Astrocyte of the cerebellum (primary cell): ENCODE measurements around the gene IGF2BP2.

Experiments
- DNase-seq: peaks from one replicate; pipeline ENCODE4 v3.0.0-alpha.2; 2011; ENCODE audit warnings: low read depth
- H3K4me3 ChIP-seq: 2 replicates; pipeline ENCODE4 v1.5.1; 2011; ENCODE audit warnings: mild to moderate bottlenecking, low read depth, low read length, moderate library complexity
- in situ Hi-C: cut with HindIII; loops from 2 replicates; pipeline ENCODE4 v1.10.0; 2017; ENCODE audit warnings: low sequenced_read_pairs
- TF ChIP-seq, protein P1 (sequence below): IDR thresholded peaks from 2 replicates; pipeline ENCODE4 v1.5.1; 2012; ENCODE audit warnings: low read length, low read depth, moderate library complexity, mild to moderate bottlenecking; ENCODE audit errors: missing control alignments

Gene IGF2BP2

DNA sequence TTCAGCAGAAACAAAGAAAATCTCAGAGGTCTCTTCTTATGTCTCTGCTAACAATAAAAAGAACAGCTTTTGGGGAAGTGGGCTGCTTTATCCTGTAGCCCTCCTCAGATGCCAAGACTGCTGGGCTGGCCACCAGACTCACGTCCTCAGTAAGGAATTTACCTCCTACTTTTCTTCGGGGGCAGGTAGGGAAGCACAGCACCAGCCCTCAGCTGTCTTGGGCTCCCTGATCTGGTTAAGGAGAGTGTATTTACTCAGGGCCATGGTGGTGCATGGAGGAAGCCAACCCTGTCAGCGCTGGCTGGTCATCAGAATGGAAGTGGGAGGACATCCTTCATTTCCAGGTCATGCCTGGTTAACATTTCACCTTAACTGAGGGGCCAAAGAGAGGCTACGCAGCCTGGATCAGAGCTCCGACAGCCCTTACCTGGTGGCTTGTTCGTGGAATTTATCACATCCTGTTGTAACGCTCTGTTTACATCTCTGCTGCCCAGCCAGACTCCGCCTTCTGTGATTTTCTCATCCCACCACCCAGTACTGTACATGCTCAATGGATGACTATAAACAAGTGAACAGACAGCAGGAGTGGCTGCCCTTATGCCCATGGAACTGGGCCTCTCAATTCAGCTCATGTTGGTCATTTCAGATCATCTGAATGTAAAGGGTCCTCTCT, 108.3 kb downstream of the IGF2BP2 start:
- in situ Hi-C loops = no loop called here

DNA sequence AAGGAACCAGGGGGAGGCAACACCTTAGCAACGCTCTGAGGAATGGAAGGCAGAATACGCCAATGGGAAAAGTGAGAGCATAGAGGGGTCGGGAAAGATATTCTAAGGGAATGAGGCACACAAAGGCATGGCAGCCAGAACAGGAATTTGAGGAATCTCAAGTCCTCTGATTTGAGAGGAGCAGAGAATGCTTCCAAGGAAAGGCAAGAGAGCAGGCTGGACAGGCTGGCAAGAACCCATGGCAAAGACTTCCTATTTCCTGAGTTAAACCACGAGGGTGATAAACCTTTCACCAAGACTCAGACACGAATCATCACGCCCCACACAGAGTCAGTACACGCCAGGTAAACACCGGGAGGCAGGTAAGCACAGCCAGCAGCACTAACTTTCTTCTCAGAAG, 109.8 kb downstream of the IGF2BP2 start:
- in situ Hi-C loops = no loop called here
- no peak overlapping the region for H3K4me3 ChIP-seq
- TF ChIP-seq, protein P1, sequence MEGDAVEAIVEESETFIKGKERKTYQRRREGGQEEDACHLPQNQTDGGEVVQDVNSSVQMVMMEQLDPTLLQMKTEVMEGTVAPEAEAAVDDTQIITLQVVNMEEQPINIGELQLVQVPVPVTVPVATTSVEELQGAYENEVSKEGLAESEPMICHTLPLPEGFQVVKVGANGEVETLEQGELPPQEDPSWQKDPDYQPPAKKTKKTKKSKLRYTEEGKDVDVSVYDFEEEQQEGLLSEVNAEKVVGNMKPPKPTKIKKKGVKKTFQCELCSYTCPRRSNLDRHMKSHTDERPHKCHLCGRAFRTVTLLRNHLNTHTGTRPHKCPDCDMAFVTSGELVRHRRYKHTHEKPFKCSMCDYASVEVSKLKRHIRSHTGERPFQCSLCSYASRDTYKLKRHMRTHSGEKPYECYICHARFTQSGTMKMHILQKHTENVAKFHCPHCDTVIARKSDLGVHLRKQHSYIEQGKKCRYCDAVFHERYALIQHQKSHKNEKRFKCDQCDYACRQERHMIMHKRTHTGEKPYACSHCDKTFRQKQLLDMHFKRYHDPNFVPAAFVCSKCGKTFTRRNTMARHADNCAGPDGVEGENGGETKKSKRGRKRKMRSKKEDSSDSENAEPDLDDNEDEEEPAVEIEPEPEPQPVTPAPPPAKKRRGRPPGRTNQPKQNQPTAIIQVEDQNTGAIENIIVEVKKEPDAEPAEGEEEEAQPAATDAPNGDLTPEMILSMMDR = no peak
- no peak for DNase-seq

More for the DNA sequence above, 108.3 kb downstream of the IGF2BP2 start:
- DNase-seq = no peak
- no peak overlapping the region for H3K4me3 ChIP-seq
- TF ChIP-seq, protein P1 = no peak

GRCh38 chr3:185714085-185714484, 110.8 kb downstream of the IGF2BP2 start:
- TF ChIP-seq, protein P1 = no peak
- no peak overlapping the region for H3K4me3 ChIP-seq
- in situ Hi-C loops = no loop called here
- DNase-seq = no peak

DNA sequence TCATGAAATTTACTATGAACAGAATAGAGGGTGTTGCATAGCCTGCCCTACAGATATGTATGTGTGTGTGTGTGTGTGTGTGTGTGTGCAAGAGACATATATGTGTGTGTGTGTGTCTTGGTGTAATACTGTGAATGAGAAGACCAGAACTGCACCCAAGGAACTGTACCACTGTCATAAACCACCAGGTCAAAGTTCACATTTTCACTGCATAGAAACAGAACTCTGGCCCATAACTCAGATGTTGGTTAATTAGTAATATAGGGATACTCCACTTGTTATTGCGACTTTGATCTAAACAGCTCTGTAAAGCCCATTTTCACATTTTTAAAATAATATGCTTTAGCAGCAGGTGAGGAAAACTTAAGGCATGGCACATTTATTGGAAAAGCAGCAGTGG, 111.8 kb downstream of the IGF2BP2 start:
- in situ Hi-C loops = no loop called here
- TF ChIP-seq, protein P1 = no peak
- no peak for DNase-seq
- no peak overlapping the region for H3K4me3 ChIP-seq

- in situ Hi-C loops = no loop called here
- no peak for DNase-seq
- TF ChIP-seq, protein P1 = no peak
- H3K4me3 ChIP-seq = no peak overlapping the region
These were observed 112.5 kb downstream of the IGF2BP2 start for GRCh38 chr3:185712337-185712736.

DNA sequence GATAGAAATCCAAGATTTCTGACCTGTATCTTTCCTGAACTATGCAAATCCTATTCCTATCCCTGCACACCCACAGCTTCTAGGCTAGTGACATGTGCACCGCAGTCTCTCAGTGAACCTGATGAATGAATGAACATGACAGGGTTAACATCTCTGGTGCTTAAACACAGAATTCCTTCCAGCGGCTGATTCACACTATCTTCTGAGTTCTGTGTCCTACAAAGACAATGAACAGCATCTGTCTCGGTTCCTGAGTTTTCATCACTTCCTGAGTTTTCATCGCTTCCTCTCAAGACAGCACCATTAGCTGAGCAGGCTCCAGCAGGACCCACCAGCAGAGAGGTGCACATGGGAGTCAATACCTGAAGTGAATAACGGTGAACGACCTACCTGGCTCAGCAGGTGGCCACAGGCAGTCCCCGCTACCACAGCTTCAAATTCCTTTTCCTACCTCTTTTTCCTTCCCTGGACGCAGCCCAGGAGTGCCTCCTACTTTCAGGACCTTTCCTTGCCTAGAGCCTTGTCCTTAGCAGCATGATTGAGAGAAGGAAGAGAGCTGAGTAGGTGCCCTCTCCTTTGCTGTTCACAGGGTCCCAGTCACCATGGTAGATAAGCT, 113.5 kb downstream of the IGF2BP2 start:
- no peak overlapping the region for H3K4me3 ChIP-seq
- no peak for DNase-seq
- TF ChIP-seq, protein P1 = no peak
- in situ Hi-C loops = no loop called here
